WTC11 (cell line): ENCODE measurements around the gene LCE5A. TPM values are rescaled to one million over a fixed set of nuclear protein-coding genes. Genes with fewer than 3 reads are reported as not detected.

ENCODE experiments used
- ATAC-seq: fragments of 200-7000 bp; cut with Tn5 transposase; 2 replicates; pipeline ENCODE4 v1.10.0; 2021; ENCODE audit warnings: mild to moderate bottlenecking, moderate library complexity
- CTCF ChIA-PET: fragments of 300-600 bp; sonication (Branson Sonifier 250); formaldehyde crosslinking; loops from one replicate; lab custom pipeline; 2021; ENCODE audit warnings: antibody characterized with exemption; lab: Charles Lee
- POLR2A ChIA-PET: fragments of 350-600 bp; sonication (Branson Sonifier 250); formaldehyde crosslinking; loops from one replicate; lab custom pipeline; 2021; ENCODE audit warnings: antibody characterized with exemption; lab: Charles Lee
- DNase-seq: peaks from one replicate; pipeline ENCODE4 v3.0.0; 2021; ENCODE audit warnings: low spot score
- H3K27ac Mint-ChIP-seq: 2 replicates; pipeline ENCODE4 v1.8.0; 2021; ENCODE audit warnings: mixed read lengths
- H3K27me3 Mint-ChIP-seq: 2 replicates; pipeline ENCODE4 v1.8.0; 2021; ENCODE audit warnings: low read depth, mild to moderate bottlenecking, moderate library complexity, mixed read lengths
- H3K36me3 Mint-ChIP-seq: 2 replicates; pipeline ENCODE4 v1.8.0; 2021; ENCODE audit warnings: mixed read lengths
- H3K4me1 Mint-ChIP-seq: 2 replicates; pipeline ENCODE4 v1.8.0; 2022; ENCODE audit warnings: mixed read lengths
- H3K4me3 Mint-ChIP-seq: 2 replicates; pipeline ENCODE4 v1.8.0; 2021; ENCODE audit warnings: mild to moderate bottlenecking, moderate library complexity, mixed read lengths
- H3K9me3 Mint-ChIP-seq: 2 replicates; pipeline ENCODE4 v1.8.0; 2021; ENCODE audit warnings: mixed read lengths
- CTCF ChIP-seq: fragments of 200-600 bp; IDR thresholded peaks from 2 replicates; pipeline ENCODE4 v1.8.0; 2022; ENCODE audit warnings: antibody characterized with exemption
- ELF4 ChIP-seq: sonication (generic); formaldehyde crosslinking; IDR thresholded peaks from 2 replicates; pipeline ENCODE4 v1.8.1; 2022; ENCODE audit warnings: low read depth, mild to moderate bottlenecking, moderate library complexity, missing genetic modification reagents
- ERG ChIP-seq: fragments of 250-450 bp; sonication (Bioruptor Pico); IDR thresholded peaks from 2 replicates; pipeline ENCODE4 v1.8.0; 2021; ENCODE audit warnings: mild to moderate bottlenecking
- ESRRA ChIP-seq: sonication (generic); formaldehyde crosslinking; IDR thresholded peaks from 2 replicates; pipeline ENCODE4 v1.8.1; 2022; ENCODE audit warnings: mild to moderate bottlenecking, missing genetic modification reagents, borderline replicate concordance
- ETV6 ChIP-seq: sonication (generic); formaldehyde crosslinking; IDR thresholded peaks from 2 replicates; pipeline ENCODE4 v1.8.1; 2022; ENCODE audit warnings: mild to moderate bottlenecking, missing genetic modification reagents
- FOXJ3 ChIP-seq: sonication (generic); formaldehyde crosslinking; IDR thresholded peaks from 2 replicates; pipeline ENCODE4 v1.9.0; 2021; ENCODE audit warnings: missing genetic modification reagents, mild to moderate bottlenecking, borderline replicate concordance
- GTF2I ChIP-seq: fragments of 250-450 bp; sonication (Bioruptor Pico); conservative IDR thresholded peaks from 2 replicates; pipeline ENCODE4 v1.4.0; 2021; ENCODE audit warnings: mild to moderate bottlenecking
- JUN ChIP-seq: sonication (generic); formaldehyde crosslinking; IDR thresholded peaks from 2 replicates; pipeline ENCODE4 v1.8.0; 2023; ENCODE audit warnings: mild to moderate bottlenecking, missing genetic modification reagents
- KAT7 ChIP-seq: sonication (generic); formaldehyde crosslinking; IDR thresholded peaks from 2 replicates; pipeline ENCODE4 v1.8.1; 2023; ENCODE audit warnings: missing genetic modification reagents, mild to moderate bottlenecking, borderline replicate concordance
- MLX ChIP-seq: sonication (generic); formaldehyde crosslinking; IDR thresholded peaks from 2 replicates; pipeline ENCODE4 v1.8.1; 2023; ENCODE audit warnings: mild to moderate bottlenecking, missing genetic modification reagents, moderate library complexity
- MXD4 ChIP-seq: fragments of 250-450 bp; sonication (Bioruptor Pico); IDR thresholded peaks from 2 replicates; pipeline ENCODE4 v1.8.0; 2021; ENCODE audit warnings: mild to moderate bottlenecking, moderate library complexity, borderline replicate concordance
- NR3C1 ChIP-seq: sonication (generic); formaldehyde crosslinking; conservative IDR thresholded peaks from 2 replicates; pipeline ENCODE4 v1.8.1; 2023; ENCODE audit warnings: low read depth, mild to moderate bottlenecking, missing genetic modification reagents
- PRDM15 ChIP-seq: sonication (generic); formaldehyde crosslinking; IDR thresholded peaks from 2 replicates; pipeline ENCODE4 v1.8.0; 2022; ENCODE audit warnings: missing genetic modification reagents
- SMAD4 ChIP-seq: sonication (generic); formaldehyde crosslinking; IDR thresholded peaks from 2 replicates; pipeline ENCODE4 v1.8.0; 2022; ENCODE audit warnings: mild to moderate bottlenecking, missing genetic modification reagents
- TEAD1 ChIP-seq: sonication (generic); formaldehyde crosslinking; IDR thresholded peaks from 2 replicates; pipeline ENCODE4 v1.8.0; 2022; ENCODE audit warnings: mild to moderate bottlenecking, missing genetic modification reagents
- TEAD4 ChIP-seq: sonication (generic); formaldehyde crosslinking; IDR thresholded peaks from 2 replicates; pipeline ENCODE4 v1.8.0; 2022; ENCODE audit warnings: mild to moderate bottlenecking, missing genetic modification reagents
- TP53 ChIP-seq: sonication (generic); formaldehyde crosslinking; IDR thresholded peaks from 2 replicates; pipeline ENCODE4 v1.8.1; 2023; ENCODE audit warnings: mild to moderate bottlenecking, missing genetic modification reagents
- USF2 ChIP-seq: sonication (generic); formaldehyde crosslinking; IDR thresholded peaks from 2 replicates; pipeline ENCODE4 v1.8.1; 2023; ENCODE audit warnings: mild to moderate bottlenecking, missing genetic modification reagents, moderate library complexity
- ZNF138 ChIP-seq: sonication (generic); formaldehyde crosslinking; conservative IDR thresholded peaks from 2 replicates; pipeline ENCODE4 v1.8.1; 2022; ENCODE audit warnings: mild to moderate bottlenecking, moderate library complexity, missing genetic modification reagents
- ZNF219 ChIP-seq: sonication (generic); formaldehyde crosslinking; IDR thresholded peaks from 2 replicates; pipeline ENCODE4 v1.8.0; 2023; ENCODE audit warnings: missing genetic modification reagents, mild to moderate bottlenecking, borderline replicate concordance
- ZNF396 ChIP-seq: fragments of 250-450 bp; sonication (Bioruptor Pico); IDR thresholded peaks from 2 replicates; pipeline ENCODE4 v1.8.0; 2021; ENCODE audit warnings: mild to moderate bottlenecking, moderate library complexity, borderline replicate concordance
- ZNF416 ChIP-seq: fragments of 250-450 bp; sonication (Bioruptor Pico); IDR thresholded peaks from 2 replicates; pipeline ENCODE4 v1.9.0; 2021; ENCODE audit warnings: mild to moderate bottlenecking, inconsistent platforms
- ZNF423 ChIP-seq: fragments of 250-450 bp; sonication (Bioruptor Pico); IDR thresholded peaks from 2 replicates; pipeline ENCODE4 v2.1.2; 2022; ENCODE audit warnings: mild to moderate bottlenecking, moderate library complexity
- ZNF512 ChIP-seq: sonication (generic); formaldehyde crosslinking; IDR thresholded peaks from 2 replicates; pipeline ENCODE4 v1.8.1; 2022; ENCODE audit warnings: missing genetic modification reagents, borderline replicate concordance
- ZSCAN18 ChIP-seq: fragments of 250-450 bp; sonication (Bioruptor Pico); IDR thresholded peaks from 2 replicates; pipeline ENCODE4 v2.1.2; 2022; ENCODE audit warnings: mild to moderate bottlenecking, moderate library complexity
- total RNA-seq: library from RNA; stranded (reverse); gene quantifications from 3 replicates; pipeline ENCODE4 v1.2.3, GENCODE V29; 2021

The LCE5A gene
- total RNA-seq, 1 experiment from 2014 or later: not detected

- TF ChIP-seq ZNF396 (no peak), ZNF138 (no peak), ELF4 (CRISPR knock-in tag) (no peak), JUN (CRISPR knock-in tag) (no peak), TEAD4 (no peak), GTF2I (no peak), PRDM15 (CRISPR knock-in tag) (no peak), ERG (CRISPR knock-in tag) (no peak), TEAD1 (CRISPR knock-in tag) (no peak)
These were observed 26.9 kb downstream of the LCE5A start (continued) for GRCh38 chr1:152537496-152537895.

GRCh38 chr1:152539901-152540300, 29.3 kb downstream of the LCE5A start:
- Mint-ChIP-seq H3K36me3 (peaks cover 90% of the 10 kb centered on the region), H3K27me3 (peaks cover 8% of the 10 kb centered on the region; the same call in 1 of the 2 replicates), H3K27ac (no peak overlapping the region), H3K4me1 (no peaks in the 10 kb centered on the region), H3K4me3 (no peak overlapping the region), H3K9me3 (peaks cover 91% of the 10 kb centered on the region)
- TF ChIP-seq FOXJ3 (no peak), ZNF423 (no peak), MLX (CRISPR knock-in tag) (no peak), SMAD4 (CRISPR knock-in tag) (no peak), ETV6 (no peak), ESRRA (CRISPR knock-in tag) (no peak), ZNF138 (no peak), KAT7 (no peak)
- DNase-seq: no peak
- ChIA-PET CTCF (no interaction called here), POLR2A (no interaction called here)
- ATAC-seq: no peak

GRCh38 chr1:152543820-152544219, 33.2 kb downstream of the LCE5A start:
- H3K9me3 Mint-ChIP-seq: peaks cover 76% of the 10 kb centered on the region
- TF ChIP-seq USF2 (no peak), TP53 (CRISPR knock-in tag) (no peak), CTCF (no peak), ZSCAN18 (no peak), MXD4 (no peak), NR3C1 (no peak), ZNF219 (CRISPR knock-in tag) (no peak), ZNF416 (CRISPR knock-in tag) (no peak), ZNF512 (CRISPR knock-in tag) (no peak), FOXJ3 (no peak), JUN (CRISPR knock-in tag) (no peak), TEAD1 (CRISPR knock-in tag) (no peak)

More at GRCh38 chr1:152543820-152544219, 33.2 kb downstream of the LCE5A start:
- DNase-seq: no peak
- CTCF ChIA-PET: no interaction called here
- no peak for ATAC-seq
- POLR2A ChIA-PET: no interaction called here
- Mint-ChIP-seq H3K4me1 (no peaks in the 10 kb centered on the region), H3K27ac (no peak overlapping the region), H3K4me3 (no peak overlapping the region), H3K27me3 (peaks cover 5% of the 10 kb centered on the region; the same call in 1 of the 2 replicates), H3K36me3 (peaks cover 72% of the 10 kb centered on the region)
